GM20000 (cell line): Measurements from ENCODE around the gene GTF2H4.
A peak's percentile ranks its signal among the peaks of the same experiment; 100 is the strongest.
"Not testable (repeated sequence)": the region's sequence is repeated elsewhere in the genome, so short reads cannot be mapped to it uniquely, and the experiment has no call there.

Experiments
- DNase-seq: peaks from one replicate; pipeline ENCODE4 v3.0.0; 2012; ENCODE audit warnings: low spot score
- TF ChIP-seq, protein P1 (sequence below): IDR thresholded peaks from 2 replicates; pipeline ENCODE4 v1.5.1; 2012; ENCODE audit warnings: mild to moderate bottlenecking, control low read depth; ENCODE audit errors: extremely low read depth, missing control alignments

The GTF2H4 gene

GRCh38 chr6:30907758-30908591, at the start of gene GTF2H4:
Gene GTF2H4 (plus strand): TSS chr6:30908207.
- DNase-seq: peak; percentile 92
- TF ChIP-seq, protein P1, sequence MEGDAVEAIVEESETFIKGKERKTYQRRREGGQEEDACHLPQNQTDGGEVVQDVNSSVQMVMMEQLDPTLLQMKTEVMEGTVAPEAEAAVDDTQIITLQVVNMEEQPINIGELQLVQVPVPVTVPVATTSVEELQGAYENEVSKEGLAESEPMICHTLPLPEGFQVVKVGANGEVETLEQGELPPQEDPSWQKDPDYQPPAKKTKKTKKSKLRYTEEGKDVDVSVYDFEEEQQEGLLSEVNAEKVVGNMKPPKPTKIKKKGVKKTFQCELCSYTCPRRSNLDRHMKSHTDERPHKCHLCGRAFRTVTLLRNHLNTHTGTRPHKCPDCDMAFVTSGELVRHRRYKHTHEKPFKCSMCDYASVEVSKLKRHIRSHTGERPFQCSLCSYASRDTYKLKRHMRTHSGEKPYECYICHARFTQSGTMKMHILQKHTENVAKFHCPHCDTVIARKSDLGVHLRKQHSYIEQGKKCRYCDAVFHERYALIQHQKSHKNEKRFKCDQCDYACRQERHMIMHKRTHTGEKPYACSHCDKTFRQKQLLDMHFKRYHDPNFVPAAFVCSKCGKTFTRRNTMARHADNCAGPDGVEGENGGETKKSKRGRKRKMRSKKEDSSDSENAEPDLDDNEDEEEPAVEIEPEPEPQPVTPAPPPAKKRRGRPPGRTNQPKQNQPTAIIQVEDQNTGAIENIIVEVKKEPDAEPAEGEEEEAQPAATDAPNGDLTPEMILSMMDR: no peak

DNA sequence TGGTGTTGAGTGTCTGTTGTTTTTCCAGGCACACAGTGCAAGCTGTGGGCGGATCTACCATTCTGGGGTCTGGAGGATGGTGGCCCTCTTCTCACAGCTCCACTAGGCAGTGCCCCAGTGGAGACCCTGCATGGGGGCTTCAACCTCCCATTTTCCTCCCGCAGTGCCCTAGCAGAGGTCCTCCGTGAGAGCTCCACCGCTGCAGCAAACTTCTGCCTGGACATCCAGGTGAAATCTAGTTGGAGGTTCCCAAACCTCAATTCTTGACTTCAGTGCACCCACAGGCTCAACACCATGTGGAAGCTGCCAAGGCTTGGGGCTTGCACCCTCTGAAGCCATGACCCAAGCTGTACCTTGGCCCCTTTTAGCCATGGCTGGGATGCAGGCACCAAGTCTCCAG, 48.3 kb upstream of the GTF2H4 start:
- DNase-seq: not testable (repeated sequence)

DNA sequence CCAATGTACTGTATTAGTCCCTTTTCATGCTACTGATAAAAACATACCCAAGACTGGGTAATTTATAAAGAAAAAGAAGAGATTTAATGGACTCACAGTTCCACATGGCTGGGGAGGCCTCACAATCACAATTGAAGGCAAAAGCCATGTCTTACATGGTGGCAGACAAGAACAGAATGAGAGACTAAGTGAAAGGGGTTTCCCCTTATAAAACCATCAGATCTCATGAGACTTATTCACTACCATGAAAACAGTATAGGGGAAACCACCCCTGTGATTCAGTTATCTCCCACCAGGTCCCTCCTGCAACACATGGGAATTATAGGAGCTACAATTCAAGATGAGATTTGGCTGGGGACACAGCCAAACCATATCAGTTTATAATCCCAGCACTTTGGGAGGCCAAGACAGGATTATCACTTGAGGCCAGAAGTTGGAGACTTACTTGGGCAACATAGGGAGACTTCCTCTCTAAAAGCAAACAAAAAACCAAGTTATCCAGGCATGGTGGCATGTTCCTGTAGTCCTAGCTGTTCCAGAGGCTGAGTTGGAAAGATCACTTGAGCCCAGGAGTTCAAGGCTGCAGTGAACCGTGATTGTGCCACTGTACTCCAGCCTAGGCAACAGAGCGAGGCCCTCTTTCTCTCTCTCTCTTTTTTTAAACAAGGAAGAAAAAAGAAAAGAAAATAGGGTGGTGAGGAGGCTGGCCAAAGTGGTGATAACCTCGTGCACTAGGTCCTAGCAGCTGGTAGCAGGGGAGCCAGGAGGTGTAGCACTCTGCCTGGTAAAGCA, 46.6 kb upstream of the GTF2H4 start:
- TF ChIP-seq, protein P1: no peak
- no peak for DNase-seq

DNA sequence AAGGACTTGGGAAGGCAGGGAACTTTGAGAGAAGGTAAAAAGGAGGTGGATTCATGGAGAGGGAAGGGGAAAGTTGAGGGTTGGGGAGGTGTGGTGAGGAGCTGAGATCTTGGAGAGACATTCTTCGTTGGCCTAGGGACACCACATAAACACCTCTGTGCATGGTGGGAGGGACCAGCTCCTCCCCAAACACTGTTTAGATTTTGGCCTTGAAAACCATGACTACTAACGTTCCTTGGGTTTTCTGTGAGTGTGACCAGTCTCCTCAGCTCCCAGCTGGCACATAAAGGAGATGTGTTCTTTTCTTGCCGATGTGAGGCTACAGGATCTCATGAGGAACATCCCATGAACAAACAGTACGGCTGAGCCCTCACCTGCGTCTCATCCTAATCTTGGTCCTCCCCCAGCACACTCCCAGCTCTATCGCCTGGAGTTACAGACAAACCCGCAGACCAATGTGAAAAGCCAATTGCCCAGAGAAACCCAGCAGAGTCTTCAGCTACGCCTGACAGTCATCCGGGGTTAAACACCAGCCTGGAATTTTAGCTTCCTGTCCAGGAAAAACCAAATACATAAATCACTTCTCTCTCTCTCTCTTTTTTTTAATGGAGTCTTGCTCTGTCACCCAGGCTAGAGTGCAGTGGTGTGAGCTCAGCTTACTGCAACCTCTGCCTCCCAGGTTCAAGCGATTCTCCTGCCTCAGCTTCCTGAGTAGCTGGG, 45.7 kb upstream of the GTF2H4 start:
- TF ChIP-seq, protein P1: no peak
- no peak for DNase-seq

DNA sequence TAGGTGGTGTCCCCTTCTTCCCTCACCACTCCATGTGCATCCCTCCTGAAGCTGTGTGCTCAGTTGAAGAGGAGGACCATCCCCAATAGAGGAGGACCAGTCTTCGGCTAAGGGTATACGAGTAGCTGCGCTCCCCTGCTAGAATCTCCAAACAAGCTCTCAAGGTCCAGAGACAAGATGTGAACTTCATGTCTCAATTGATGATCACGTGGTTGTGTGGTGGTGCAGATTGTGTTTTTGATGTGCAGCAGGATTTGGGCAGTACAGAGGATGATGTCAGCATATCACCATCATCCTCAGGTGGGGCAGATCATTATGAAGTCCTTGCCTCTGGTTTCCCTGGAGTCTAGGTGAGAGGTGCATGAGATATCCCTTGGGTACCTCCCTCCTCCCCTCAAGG, 43.7 kb upstream of the GTF2H4 start:
- DNase-seq: no peak
- TF ChIP-seq, protein P1: no peak

DNA sequence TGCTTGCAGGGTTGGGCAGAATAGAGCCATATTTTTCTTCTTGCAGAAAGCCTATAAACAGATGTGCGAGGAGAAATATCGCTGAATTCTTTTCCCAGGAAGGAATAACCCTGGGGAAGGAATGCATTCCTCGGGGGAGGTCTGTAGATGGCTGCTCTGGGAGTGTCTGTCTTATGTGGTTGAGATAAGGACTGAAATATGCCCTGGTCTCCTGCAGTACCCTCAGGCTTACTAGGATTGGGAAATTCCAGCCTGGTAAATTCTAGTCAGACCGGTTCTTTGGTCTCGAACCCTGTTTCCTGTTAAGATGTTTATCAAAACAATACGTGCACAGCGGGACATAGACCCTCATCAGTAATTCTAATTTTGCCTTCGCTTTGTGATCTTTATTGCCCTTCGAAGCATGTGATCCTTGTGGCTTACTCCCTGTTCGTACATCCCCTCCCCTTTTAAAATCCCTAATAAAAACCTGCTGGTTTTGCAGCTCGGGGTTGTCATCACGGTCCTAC, 38.7 kb upstream of the GTF2H4 start:
- DNase-seq: not testable (repeated sequence)

DNA sequence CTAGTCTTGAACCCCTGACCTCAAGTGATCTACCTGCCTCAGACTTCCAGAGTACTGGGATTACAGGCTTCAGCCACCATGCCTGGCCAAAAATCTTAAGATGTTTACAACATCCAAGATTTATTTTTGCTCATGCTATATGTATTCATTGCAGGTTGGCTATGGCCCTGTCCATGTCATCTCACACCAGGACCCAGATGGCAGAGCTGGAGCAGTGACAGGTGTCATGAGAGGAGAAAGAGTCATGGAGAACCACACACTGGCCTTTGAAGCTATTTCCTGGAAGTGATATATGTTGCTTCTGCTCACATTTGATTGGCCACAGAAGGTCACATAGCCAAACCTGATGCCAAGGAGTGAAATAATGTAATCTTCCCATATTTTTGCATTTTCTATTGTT, 37.5 kb upstream of the GTF2H4 start:
- TF ChIP-seq, protein P1: no peak
- DNase-seq: no peak
